Vagina (tissue), 2 donors: ENCODE measurements around the gene VAMP2.
A peak's percentile ranks its signal among the peaks of the same experiment; 100 is the strongest.

Experiments used
- POLR2A ChIP-seq, 2 donors: fragments of 450-650 bp; IDR thresholded peaks; one replicate each; pipeline ENCODE4 v1.6.1; 2017; ENCODE audit warnings: antibody characterized with exemption in 2 of 2, mild to moderate bottlenecking in 2 of 2, moderate library complexity in 2 of 2
- TF ChIP-seq, protein P1 (sequence below), 3 experiments: fragments of 450-650 bp in 2 of 3; fragments of 200-600 bp in 1 of 3; sonication (generic) in 1 of 3; IDR thresholded peaks; one replicate each; pipeline ENCODE4 v1.5.1; 2017 to 2019; ENCODE audit warnings: antibody characterized with exemption in 3 of 3, mild to moderate bottlenecking in 2 of 3, moderate library complexity in 2 of 3

- TF ChIP-seq, protein P1, sequence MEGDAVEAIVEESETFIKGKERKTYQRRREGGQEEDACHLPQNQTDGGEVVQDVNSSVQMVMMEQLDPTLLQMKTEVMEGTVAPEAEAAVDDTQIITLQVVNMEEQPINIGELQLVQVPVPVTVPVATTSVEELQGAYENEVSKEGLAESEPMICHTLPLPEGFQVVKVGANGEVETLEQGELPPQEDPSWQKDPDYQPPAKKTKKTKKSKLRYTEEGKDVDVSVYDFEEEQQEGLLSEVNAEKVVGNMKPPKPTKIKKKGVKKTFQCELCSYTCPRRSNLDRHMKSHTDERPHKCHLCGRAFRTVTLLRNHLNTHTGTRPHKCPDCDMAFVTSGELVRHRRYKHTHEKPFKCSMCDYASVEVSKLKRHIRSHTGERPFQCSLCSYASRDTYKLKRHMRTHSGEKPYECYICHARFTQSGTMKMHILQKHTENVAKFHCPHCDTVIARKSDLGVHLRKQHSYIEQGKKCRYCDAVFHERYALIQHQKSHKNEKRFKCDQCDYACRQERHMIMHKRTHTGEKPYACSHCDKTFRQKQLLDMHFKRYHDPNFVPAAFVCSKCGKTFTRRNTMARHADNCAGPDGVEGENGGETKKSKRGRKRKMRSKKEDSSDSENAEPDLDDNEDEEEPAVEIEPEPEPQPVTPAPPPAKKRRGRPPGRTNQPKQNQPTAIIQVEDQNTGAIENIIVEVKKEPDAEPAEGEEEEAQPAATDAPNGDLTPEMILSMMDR (IDR thresholded peaks at IDR 0.05): no peak
- peak; percentile 96 to 99 for TF ChIP-seq POLR2A (IDR thresholded peaks at IDR 0.05)
These were observed 10.5 kb upstream of the VAMP2 start for GRCh38 chr17:8173056-8173870.
